Uterus (tissue), 4 donors: ENCODE data around the gene STAT6. TPM values are rescaled to one million over a fixed set of nuclear protein-coding genes. Genes with fewer than 3 reads are reported as not detected.
"Not testable (repeated sequence)": the region's sequence is repeated elsewhere in the genome, so short reads cannot be mapped to it uniquely, and the experiment has no call there.

Experiments used
- DNase-seq, 2 donors: peaks; one replicate each; pipeline ENCODE4 v3.0.0-alpha.2; 2019 to 2020
- H3K27ac ChIP-seq, 2 donors: fragments of 200-600 bp; sonication (generic); 1 replicate in 1 of 2; 2 replicates in 1 of 2; pipeline ENCODE4 v1.5.1; 2016 to 2018
- H3K27me3 ChIP-seq, 2 donors: fragments of 200-600 bp; sonication (generic); one replicate each; pipeline ENCODE4 v1.5.1; 2018 to 2019; ENCODE audit warnings: control low read depth in 1 of 2
- H3K36me3 ChIP-seq, 2 donors: fragments of 200-600 bp; sonication (generic); one replicate each; pipeline ENCODE4 v1.5.1; 2019; ENCODE audit warnings: control low read depth in 1 of 2
- H3K4me1 ChIP-seq, 2 donors: fragments of 200-600 bp; sonication (generic); one replicate each; pipeline ENCODE4 v1.5.1; 2018 to 2019; ENCODE audit warnings: control low read depth in 1 of 2
- H3K4me3 ChIP-seq, 2 donors: fragments of 200-600 bp; sonication (generic); 1 replicate in 1 of 2; 2 replicates in 1 of 2; pipeline ENCODE4 v1.5.1; 2018 to 2019; ENCODE audit warnings: mild to moderate bottlenecking in 1 of 2
- H3K9me3 ChIP-seq, 2 donors: fragments of 200-600 bp; sonication (generic); one replicate each; pipeline ENCODE4 v1.5.1; 2019; ENCODE audit warnings: control low read depth in 1 of 2
- CTCF ChIP-seq, 4 experiments: fragments of 200-600 bp in 2 of 4; fragments of 450-650 bp in 2 of 4; sonication (generic) in 2 of 4; IDR thresholded peaks; one replicate each; pipeline ENCODE4 v1.5.1; 2016 to 2019; ENCODE audit warnings: antibody characterized with exemption in 4 of 4, mild to moderate bottlenecking in 2 of 4, moderate library complexity in 1 of 4
- POLR2A ChIP-seq, 2 donors: fragments of 450-650 bp; IDR thresholded peaks; one replicate each; pipeline ENCODE4 v1.6.1; 2016; ENCODE audit warnings: antibody characterized with exemption in 2 of 2, mild to moderate bottlenecking in 1 of 2, moderate library complexity in 1 of 2
- intact Hi-C: fragments of 100-400 bp; cut with DNase I; formaldehyde crosslinking; loops from one replicate; pipeline ENCODE4 v1.15.1; 2023; ENCODE audit warnings: low total_unique reads
- total RNA-seq, 4 donors: library from RNA; depleted of rRNA in 3 of 4; stranded (reverse); fragments of >200 nt in 3 of 4; gene quantifications; one replicate each; pipeline versions ENCODE4 v1.1.0 to v1.2.4, GENCODE V29; 2014 to 2023
- donor health status: DM: yes; HTN: yes; CAD: no.

STAT6 gene
- total RNA-seq, 4 donors from 2014 or later = 62.5 to 242 (median 94.3) TPM

GRCh38 chr12:57126561-57126960 is 15.4 kb upstream of the STAT6 start:
- peaks cover 0 to 6% of the 10 kb centered on the region in 2 donors for H3K4me1 ChIP-seq
- intact Hi-C loops = loop anchor here (5.0 kb wide), 1 partner anchor 51 kb away; no protein-coding TSS in a partner anchor
- no peaks in the 10 kb centered on the region for H3K27me3 ChIP-seq
- TF ChIP-seq POLR2A (IDR thresholded peaks at IDR 0.05) (no peak), CTCF (IDR thresholded peaks at IDR 0.05) (no peak)
- H3K36me3 ChIP-seq = no peaks in the 10 kb centered on the region
- peak in 1 of 2 donors; percentile 18 for DNase-seq
- peak overlapping the region; percentile 99 to 100 for H3K27ac ChIP-seq
- H3K4me3 ChIP-seq = no peak overlapping the region
- H3K9me3 ChIP-seq = no peaks in the 10 kb centered on the region

- H3K27ac ChIP-seq = no peak overlapping the region
- H3K4me3 ChIP-seq = no peak overlapping the region
- no peak for TF ChIP-seq CTCF (IDR thresholded peaks at IDR 0.05)
- no peak for TF ChIP-seq POLR2A (IDR thresholded peaks at IDR 0.05)
- peaks cover 0 to 3% of the 10 kb centered on the region in 2 donors for H3K4me1 ChIP-seq
- intact Hi-C loops = loop anchor here (5.0 kb wide), 1 partner anchor 51 kb away; no protein-coding TSS in a partner anchor
- H3K36me3 ChIP-seq = no peaks in the 10 kb centered on the region
- H3K9me3 ChIP-seq = no peaks in the 10 kb centered on the region
- DNase-seq = no peak
- no peaks in the 10 kb centered on the region for H3K27me3 ChIP-seq
These were observed 14.9 kb upstream of the STAT6 start for GRCh38 chr12:57126061-57126460.

GRCh38 chr12:57124261-57124877 is 13.2 kb upstream of the STAT6 start:
- H3K27ac ChIP-seq = peak overlapping the region in 1 of 2 donors; percentile 35
- H3K4me1 ChIP-seq = no peaks in the 10 kb centered on the region
- no peaks in the 10 kb centered on the region for H3K9me3 ChIP-seq
- peak; percentile 79 to 84 for DNase-seq
- no peaks in the 10 kb centered on the region for H3K36me3 ChIP-seq
- no peaks in the 10 kb centered on the region for H3K27me3 ChIP-seq
- intact Hi-C loops = no loop called here
- no peak overlapping the region for H3K4me3 ChIP-seq
- no peak for TF ChIP-seq POLR2A (IDR thresholded peaks at IDR 0.05)
- TF ChIP-seq CTCF (IDR thresholded peaks at IDR 0.05) = peak; percentile 95 to 96 (median 96)

GRCh38 chr12:57123813-57124212 is 12.7 kb upstream of the STAT6 start:
- intact Hi-C loops = no loop called here
- H3K9me3 ChIP-seq = no peaks in the 10 kb centered on the region
- H3K36me3 ChIP-seq = no peaks in the 10 kb centered on the region
- no peak overlapping the region for H3K4me3 ChIP-seq
- H3K27me3 ChIP-seq = no peaks in the 10 kb centered on the region
- DNase-seq = no peak
- H3K27ac ChIP-seq = no peak overlapping the region
- no peaks in the 10 kb centered on the region for H3K4me1 ChIP-seq
- no peak for TF ChIP-seq POLR2A (IDR thresholded peaks at IDR 0.05)
- TF ChIP-seq CTCF (IDR thresholded peaks at IDR 0.05) = no peak

GRCh38 chr12:57120718-57121117 is 9.6 kb upstream of the STAT6 start:
- intact Hi-C loops, H3K4me1 ChIP-seq, DNase-seq: not testable (repeated sequence)

More at GRCh38 chr12:57120718-57121117, 9.6 kb upstream of the STAT6 start:
- H3K9me3 ChIP-seq, H3K27ac ChIP-seq, H3K36me3 ChIP-seq, H3K27me3 ChIP-seq, H3K4me3 ChIP-seq: not testable (repeated sequence)
